GM12878 (cell line): Measurements from ENCODE around the gene BBLN. TPM values are rescaled to one million over a fixed set of nuclear protein-coding genes. Genes with fewer than 3 reads are reported as not detected.

ENCODE experiments used
- BCL11A ChIP-seq: IDR thresholded peaks from 2 replicates; pipeline ENCODE4 v1.6.1; 2011; ENCODE audit warnings: low read depth, low read length
- CBFB ChIP-seq: IDR thresholded peaks from 2 replicates; pipeline ENCODE4 v1.6.1; 2016; ENCODE audit warnings: antibody characterized with exemption, low read depth
- CEBPZ ChIP-seq: fragments of 150-350 bp; IDR thresholded peaks from 2 replicates; pipeline ENCODE4 v1.6.1; 2016; ENCODE audit warnings: low read depth, low read length
- CTCF ChIP-seq, 3 experiments: IDR thresholded peaks in 2 of 3; conservative IDR thresholded peaks in 1 of 3; 2 replicates each; pipeline ENCODE4 v1.5.1; 2011; ENCODE audit warnings: low read depth in 3 of 3, low read length in 3 of 3, mild to moderate bottlenecking in 3 of 3, control low read depth in 2 of 3, moderate library complexity in 2 of 3, inconsistent platforms in 1 of 3, mixed read lengths in 1 of 3; ENCODE audit not compliant: control insufficient read depth in 2 of 3, insufficient read depth in 1 of 3; ENCODE audit errors: extremely low read depth in 1 of 3
- FOS ChIP-seq: IDR thresholded peaks from 3 replicates; pipeline ENCODE4 v1.6.1; 2011; ENCODE audit warnings: borderline replicate concordance; ENCODE audit not compliant: insufficient read length; ENCODE audit errors: extremely low read depth
- FOXM1 ChIP-seq: IDR thresholded peaks from 2 replicates; pipeline ENCODE4 v1.6.1; 2012; ENCODE audit warnings: low read depth, mild to moderate bottlenecking, inconsistent platforms, low read length, moderate library complexity
- IRF5 ChIP-seq: fragments of 450-650 bp; IDR thresholded peaks from 2 replicates; pipeline ENCODE4 v1.6.1; 2017; ENCODE audit warnings: borderline replicate concordance
- MLLT1 ChIP-seq: fragments of 450-650 bp; IDR thresholded peaks from 2 replicates; pipeline ENCODE4 v1.6.1; 2016; ENCODE audit warnings: mild to moderate bottlenecking
- MTA2 ChIP-seq: fragments of 450-650 bp; IDR thresholded peaks from 2 replicates; pipeline ENCODE4 v1.6.1; 2016; ENCODE audit warnings: low read depth, mild to moderate bottlenecking, moderate library complexity
- MXI1 ChIP-seq: fragments of 150-350 bp; IDR thresholded peaks from 2 replicates; pipeline ENCODE4 v1.6.1; 2011; ENCODE audit warnings: low read depth, mild to moderate bottlenecking, inconsistent platforms, low read length, improper control_type of control experiment
- NFIC ChIP-seq: IDR thresholded peaks from 2 replicates; pipeline ENCODE4 v1.6.1; 2012; ENCODE audit warnings: low read depth, mild to moderate bottlenecking, inconsistent platforms, low read length, moderate library complexity
- NFYB ChIP-seq: IDR thresholded peaks from 2 replicates; pipeline ENCODE4 v1.6.1; 2011; ENCODE audit warnings: low read depth, mild to moderate bottlenecking, low read length, improper control_type of control experiment, moderate library complexity; ENCODE audit not compliant: insufficient read depth
- NKRF ChIP-seq: fragments of 450-650 bp; conservative IDR thresholded peaks from 2 replicates; pipeline ENCODE4 v1.6.1; 2017; ENCODE audit warnings: mild to moderate bottlenecking, moderate library complexity
- NR2C1 ChIP-seq: fragments of 450-650 bp; IDR thresholded peaks from 2 replicates; pipeline ENCODE4 v1.6.1; 2017; ENCODE audit warnings: antibody characterized with exemption, mild to moderate bottlenecking, moderate library complexity
- RAD21 ChIP-seq: IDR thresholded peaks from 2 replicates; pipeline ENCODE4 v1.6.1; 2011; ENCODE audit warnings: mild to moderate bottlenecking, low read depth, low read length, moderate library complexity; ENCODE audit not compliant: insufficient read depth
- RUNX3 ChIP-seq: IDR thresholded peaks from 2 replicates; pipeline ENCODE4 v1.6.1; 2012; ENCODE audit warnings: low read length, inconsistent platforms
- SMC3 ChIP-seq: IDR thresholded peaks from 2 replicates; pipeline ENCODE4 v1.6.1; 2011; ENCODE audit warnings: low read length, improper control_type of control experiment, borderline replicate concordance
- SPI1 ChIP-seq: IDR thresholded peaks from 2 replicates; pipeline ENCODE4 v1.6.1; 2011; ENCODE audit warnings: low read depth, mild to moderate bottlenecking, low read length, moderate library complexity, borderline replicate concordance; ENCODE audit not compliant: insufficient read depth
- TARDBP ChIP-seq: IDR thresholded peaks from 2 replicates; pipeline ENCODE4 v1.6.1; 2016; ENCODE audit warnings: borderline replicate concordance
- TBL1XR1 ChIP-seq: IDR thresholded peaks from 2 replicates; pipeline ENCODE4 v1.6.1; 2012; ENCODE audit warnings: low read depth, low read length, improper control_type of control experiment
- WRNIP1 ChIP-seq: IDR thresholded peaks from 2 replicates; pipeline ENCODE4 v1.6.1; 2011; ENCODE audit warnings: low read depth, low read length, improper control_type of control experiment, borderline replicate concordance
- YY1 ChIP-seq: IDR thresholded peaks from 2 replicates; pipeline ENCODE4 v1.6.1; 2011; ENCODE audit warnings: low read depth, mild to moderate bottlenecking, low read length
- ZBED1 ChIP-seq: IDR thresholded peaks from 2 replicates; pipeline ENCODE4 v1.6.1; 2016; ENCODE audit warnings: borderline replicate concordance
- polyA plus RNA-seq, 11 experiments: library from polyadenylated mRNA; depleted of rRNA in 4 of 11; unstranded in 6 of 11; stranded (reverse) in 5 of 11; fragments of >200 nt; fragmentation: Nextera tagmentation in 4 of 11; fragmentation: Illumina TruSeq in 1 of 11; extraction: Ambion mirVana in 4 of 11; extraction: Trizol in 1 of 11; gene quantifications; 1 replicate in 1 of 11; 2 replicates in 10 of 11; pipeline versions ENCODE4 v1.2.1 to v1.2.3, GENCODE V29; 2011 to 2016; ENCODE audit warnings: inconsistent platforms in 2 of 11, missing spikeins in 2 of 11, low read depth in 1 of 11
- total RNA-seq, 4 experiments: library from RNA; depleted of rRNA in 3 of 4; stranded (reverse); fragments of >200 nt in 3 of 4; fragmentation: Illumina TruSeq in 1 of 4; extraction: Trizol in 1 of 4; gene quantifications; 2 replicates each; pipeline versions ENCODE4 v1.2.1 to v1.2.3, GENCODE V29; 2013 to 2021

The BBLN gene
- total and polyA plus RNA-seq, 10 of the 15 experiments (the other 5 are each of a cell fraction or from before 2014, with no cell fraction given) = 3.8 to 194 (median 66.2) TPM

- TF ChIP-seq CEBPZ = no peak
- TF ChIP-seq NFYB = 0 out of 2 replicates have a peak, but pooled peaks have one; percentile 8
- no peak for TF ChIP-seq MTA2
- no peak for TF ChIP-seq TARDBP
- no peak for TF ChIP-seq ZBED1
- no peak for TF ChIP-seq NFIC
- TF ChIP-seq MXI1 = no peak
- TF ChIP-seq CBFB = no peak
- no peak for TF ChIP-seq IRF5
- TF ChIP-seq CTCF (IDR thresholded peaks at IDR 0.05 in 2 of 3, conservative IDR thresholded peaks at IDR 0.05 in 1 of 3; ENCODE audit: control insufficient read depth in 2 of 3, extremely low read depth in 1 of 3, insufficient read depth in 1 of 3, low read depth in 3 of 3, low read length in 3 of 3) = no peak
- TF ChIP-seq FOXM1 = no peak
- TF ChIP-seq FOS = no peak
- no peak for TF ChIP-seq SPI1
- TF ChIP-seq SMC3 = no peak
- no peak for TF ChIP-seq BCL11A
- no peak for TF ChIP-seq TBL1XR1
- TF ChIP-seq RUNX3 = peak; percentile 66
- TF ChIP-seq NKRF = no peak
- TF ChIP-seq NR2C1 = no peak
- TF ChIP-seq MLLT1 = 0 out of 2 replicates have a peak, but pooled peaks have one; percentile 44
- TF ChIP-seq WRNIP1 = no peak
- TF ChIP-seq YY1 = no peak
- TF ChIP-seq RAD21 = no peak
Observed at GRCh38 chr9:128159522-128159783, 612 bp upstream of the BBLN start (continued).
